SIG-M5 treated with dmso at 0.1 percent for 504 hours (cell line): ENCODE results near the gene ADISSP.

Experiments
- DNase-seq: peaks from one replicate; lab custom pipeline; 2025; ENCODE audit not compliant: unreplicated experiment; lab: John Stamatoyannopoulos, UW

The ADISSP gene

DNA sequence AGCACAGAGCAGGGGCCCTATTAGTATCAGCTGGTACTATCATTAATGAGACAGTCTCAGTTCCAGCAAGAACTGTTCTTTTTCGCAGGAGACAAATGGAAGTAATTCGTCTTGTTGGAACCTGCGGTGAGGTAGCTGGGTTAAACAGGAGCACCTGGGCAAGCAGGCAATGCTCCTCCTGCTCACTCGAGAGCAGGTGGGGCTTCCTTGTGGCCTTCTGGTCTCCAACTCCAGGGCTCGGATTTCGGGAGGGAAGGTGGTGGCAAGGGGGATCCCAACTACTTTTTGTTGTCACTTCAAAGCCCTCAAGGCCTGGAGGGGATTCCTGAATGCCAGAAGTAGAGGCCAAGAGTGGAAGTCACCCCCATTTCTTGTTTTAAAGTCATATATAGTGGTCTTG lies 15.0 kb upstream of the ADISSP start:
- DNase-seq = no peak

DNA sequence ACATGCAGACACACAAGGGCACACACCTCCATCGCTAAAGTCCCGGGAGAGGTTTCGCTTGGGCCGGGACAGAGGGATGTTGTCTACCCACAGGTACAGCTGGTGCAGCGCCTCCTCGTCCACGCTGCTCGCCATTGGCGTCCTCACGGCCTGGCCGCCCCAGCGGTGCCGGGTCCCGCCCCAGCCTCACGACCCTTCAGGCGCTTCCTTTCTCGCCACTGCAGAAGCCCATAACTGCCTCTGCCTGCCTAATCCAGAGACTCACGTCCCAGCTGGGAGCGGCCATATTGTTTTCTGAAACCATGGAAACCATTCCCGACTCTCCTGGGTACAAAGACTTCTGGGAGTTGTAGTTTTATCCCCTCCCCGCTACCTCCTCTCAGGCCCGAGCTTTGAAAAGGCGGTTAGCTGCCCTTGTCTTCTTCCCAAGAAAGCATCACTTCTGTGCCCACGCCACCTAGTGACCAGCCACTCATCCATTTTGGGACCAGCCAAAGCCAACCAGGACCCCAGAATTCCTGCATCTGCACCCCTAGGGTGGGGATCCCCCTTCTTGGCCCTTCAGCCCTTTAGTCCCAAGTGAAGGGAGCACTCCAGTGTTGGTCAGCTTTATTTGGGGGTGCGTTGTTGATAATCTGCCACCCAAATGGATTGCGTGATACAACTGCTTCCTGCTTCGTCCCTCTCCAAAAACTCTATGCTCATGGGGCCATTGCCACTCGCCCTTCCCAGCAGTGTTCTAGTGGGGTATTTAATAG lies 13.8 kb upstream of the ADISSP start, which contains the start of gene SPEF1:
TSS of gene SPEF1 (minus strand) at position 296 of the 758 bp plus-strand sequence. CDS start at position 135, 161 bp downstream.
- DNase-seq = peak; percentile 98

DNA sequence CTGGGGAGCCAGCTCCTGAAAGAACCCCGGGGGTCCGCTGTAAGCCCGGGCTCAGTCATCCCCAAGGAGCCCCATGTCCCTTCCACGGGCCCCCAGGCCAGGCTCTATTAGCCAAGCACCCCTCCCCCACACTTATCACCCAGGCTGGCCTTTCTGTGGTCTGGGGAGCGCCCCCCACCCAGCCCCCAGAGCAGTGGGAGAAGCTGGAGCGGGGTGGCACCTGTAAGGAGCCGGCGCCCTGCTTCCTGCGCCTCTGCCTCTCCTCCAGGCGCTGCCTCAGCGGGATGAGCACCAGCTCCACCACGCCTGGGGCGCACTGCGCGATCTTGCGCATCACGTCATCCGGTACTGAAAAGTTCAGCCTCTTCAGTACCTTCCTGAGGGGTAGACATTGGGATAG lies 11.4 kb upstream of the ADISSP start:
- no peak for DNase-seq

DNA sequence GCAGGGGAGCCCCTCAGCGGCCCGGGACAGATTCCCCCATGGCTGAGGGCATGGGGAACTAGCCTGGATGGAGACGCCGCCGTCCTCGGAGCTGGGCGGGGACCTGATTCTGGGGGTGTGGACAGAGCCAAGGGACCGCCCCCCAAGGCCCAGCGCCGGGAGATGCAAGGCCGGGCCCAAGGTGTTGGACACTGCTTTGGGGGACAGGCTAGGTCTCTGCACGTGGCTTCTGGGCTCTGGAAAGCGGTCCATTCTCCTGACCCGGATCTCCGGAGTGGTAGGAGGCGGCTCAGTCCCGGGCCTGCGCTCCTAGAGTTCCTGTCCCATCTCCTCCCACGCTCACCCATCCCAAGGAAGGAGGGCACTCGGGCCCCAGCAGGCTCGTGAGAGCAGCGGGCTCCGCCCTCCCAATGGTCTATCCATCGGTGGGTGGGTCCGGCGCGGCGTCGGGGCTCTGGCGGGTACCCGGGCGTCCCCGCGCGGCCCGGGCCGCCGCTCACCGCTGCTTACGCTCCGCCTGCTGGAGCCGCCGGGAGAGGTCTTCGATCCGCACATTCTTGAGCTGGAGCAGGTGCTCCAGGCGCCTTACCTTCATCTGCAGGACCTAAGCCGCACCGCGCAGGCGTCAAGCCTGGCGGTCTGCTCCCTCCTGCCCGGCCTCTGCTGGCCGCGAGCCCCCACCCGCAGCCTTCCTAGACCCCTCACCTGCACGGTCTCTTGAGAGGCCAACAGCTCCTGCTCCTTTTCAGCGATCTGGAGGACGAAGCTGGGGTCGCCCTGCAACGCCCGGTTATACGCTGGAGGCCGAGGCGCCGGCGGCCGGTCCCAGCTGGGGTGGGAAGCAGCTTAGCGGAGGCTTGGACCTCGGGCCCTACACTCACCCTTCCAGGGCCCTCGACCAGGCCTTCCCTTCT lies 10.4 kb upstream of the ADISSP start:
- DNase-seq = no peak

DNA sequence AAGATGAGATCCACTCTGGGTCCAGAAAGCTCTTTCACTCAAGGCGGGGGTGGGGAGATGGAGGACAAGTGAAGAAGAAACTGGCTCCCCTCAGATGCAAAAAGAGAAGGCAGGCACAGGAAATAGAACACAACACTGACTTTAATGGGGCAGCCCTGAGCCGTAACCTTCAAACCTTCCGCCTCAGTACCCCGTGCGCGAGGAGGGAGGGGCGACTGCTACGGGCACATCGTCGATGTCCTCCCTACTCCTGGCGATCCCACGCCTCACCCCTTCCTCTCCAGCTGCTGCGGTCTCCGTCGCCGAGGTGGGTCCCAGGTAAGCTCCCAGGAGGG lies 9.8 kb upstream of the ADISSP start:
- no peak for DNase-seq

DNA sequence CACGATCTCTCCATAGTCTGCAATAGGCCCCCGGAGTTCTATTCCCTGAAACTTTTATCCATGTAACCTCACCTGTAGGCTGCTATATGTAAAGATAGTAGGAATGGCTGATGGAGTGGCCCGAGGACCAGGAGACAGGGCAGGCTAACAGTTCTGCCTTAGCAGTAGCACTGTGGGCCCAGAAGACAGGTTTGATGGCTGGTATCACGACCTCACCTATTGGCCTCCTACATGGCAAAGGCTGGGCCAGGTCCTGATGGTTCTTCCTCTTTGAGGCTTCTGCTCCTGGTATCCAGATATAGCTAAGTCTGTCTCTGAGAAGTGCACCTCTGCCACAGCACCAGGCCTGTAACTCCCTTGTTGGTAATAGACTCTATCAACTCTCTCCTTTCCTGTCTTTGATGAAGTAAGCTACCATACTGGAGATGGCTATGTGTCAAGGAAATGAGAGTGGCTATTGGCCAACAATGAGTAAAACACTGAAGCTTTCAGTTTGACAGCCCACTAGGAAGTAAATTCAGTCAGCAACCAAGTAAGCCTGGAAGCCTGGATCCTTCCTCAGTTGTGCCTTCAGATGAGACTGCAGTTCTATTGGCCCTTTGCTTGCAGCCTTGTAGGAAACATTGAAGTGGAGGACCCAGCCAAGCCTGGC lies 8.0 kb upstream of the ADISSP start:
- peak; percentile 53 for DNase-seq

DNA sequence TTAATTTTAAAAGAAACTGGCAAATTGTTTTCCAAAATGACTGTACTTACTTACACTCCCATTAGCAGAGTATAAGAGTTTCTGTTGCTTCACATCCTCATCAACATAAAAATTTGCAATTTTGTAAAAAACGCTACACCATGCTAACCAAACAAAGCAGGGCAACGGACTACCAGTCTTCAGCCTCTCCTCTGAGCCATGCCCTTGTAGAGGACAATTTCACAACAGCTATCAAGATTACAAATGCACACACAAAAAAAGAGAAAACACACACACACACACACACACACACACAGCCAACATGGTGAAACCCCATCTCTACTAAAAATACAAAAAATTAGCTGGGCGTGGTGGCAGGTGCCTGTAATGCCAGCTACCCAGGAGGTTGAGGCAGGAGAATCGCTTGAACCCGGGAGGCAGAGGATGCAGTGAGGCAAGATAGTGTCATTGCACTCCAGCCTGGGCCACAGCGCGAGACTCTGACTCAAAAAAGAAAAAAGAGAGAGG lies 4.1 kb upstream of the ADISSP start:
- DNase-seq = no peak

DNA sequence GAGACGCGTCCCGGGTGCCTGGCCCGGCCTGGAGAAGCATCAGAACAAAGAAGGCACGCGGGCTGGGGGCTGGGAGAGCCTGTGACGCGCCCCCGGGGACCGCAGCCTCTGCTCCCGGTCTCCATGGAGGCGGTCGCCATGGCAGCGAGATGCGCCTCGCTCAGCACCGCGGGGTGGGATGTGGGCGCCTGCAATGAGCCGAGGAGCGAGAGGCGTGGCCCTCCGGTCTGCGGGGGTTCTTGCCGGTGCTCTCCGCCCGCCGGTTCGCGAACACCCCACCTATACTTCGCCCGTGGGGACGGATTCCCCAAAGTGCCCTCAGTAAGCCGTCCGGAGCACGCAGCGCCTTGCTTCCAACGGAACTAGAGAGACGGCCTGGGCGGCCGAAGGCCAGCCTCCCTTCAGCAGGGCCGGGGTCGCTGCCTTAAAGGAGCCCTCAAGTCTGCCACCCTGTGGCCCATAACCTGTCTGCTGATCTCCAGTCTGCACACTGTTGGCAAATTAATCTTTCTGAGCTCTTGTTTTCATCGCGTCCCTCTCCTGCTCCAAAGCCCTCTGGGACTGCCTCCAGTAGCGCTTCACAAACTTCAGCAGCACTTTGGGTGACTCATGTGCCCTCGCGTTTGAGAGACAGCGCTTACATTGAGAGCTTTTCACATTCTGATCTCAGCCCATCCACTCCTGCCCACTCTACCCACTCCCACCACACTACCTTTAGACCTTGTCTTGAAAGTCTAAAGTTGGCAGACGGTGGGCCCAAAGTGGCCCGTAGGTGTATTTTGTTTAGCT lies 983 bp upstream of the ADISSP start:
- DNase-seq = peak; percentile 89

DNA sequence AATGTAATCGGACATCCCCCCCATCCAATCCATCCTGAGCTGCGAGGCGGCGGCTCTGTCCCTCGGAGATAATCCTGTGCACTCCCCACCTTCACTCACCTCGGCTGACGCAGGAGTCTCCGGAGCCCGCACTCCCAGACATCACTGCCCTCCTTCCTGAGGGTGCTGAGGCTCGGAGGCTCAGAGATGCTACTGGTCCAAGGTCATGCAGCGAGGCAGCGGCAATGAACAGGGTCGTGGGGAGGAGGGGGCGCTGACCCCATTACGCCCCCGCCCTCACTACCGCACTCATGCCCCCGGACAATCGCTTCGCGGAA lies 485 bp downstream of the ADISSP start:
- DNase-seq = no peak

DNA sequence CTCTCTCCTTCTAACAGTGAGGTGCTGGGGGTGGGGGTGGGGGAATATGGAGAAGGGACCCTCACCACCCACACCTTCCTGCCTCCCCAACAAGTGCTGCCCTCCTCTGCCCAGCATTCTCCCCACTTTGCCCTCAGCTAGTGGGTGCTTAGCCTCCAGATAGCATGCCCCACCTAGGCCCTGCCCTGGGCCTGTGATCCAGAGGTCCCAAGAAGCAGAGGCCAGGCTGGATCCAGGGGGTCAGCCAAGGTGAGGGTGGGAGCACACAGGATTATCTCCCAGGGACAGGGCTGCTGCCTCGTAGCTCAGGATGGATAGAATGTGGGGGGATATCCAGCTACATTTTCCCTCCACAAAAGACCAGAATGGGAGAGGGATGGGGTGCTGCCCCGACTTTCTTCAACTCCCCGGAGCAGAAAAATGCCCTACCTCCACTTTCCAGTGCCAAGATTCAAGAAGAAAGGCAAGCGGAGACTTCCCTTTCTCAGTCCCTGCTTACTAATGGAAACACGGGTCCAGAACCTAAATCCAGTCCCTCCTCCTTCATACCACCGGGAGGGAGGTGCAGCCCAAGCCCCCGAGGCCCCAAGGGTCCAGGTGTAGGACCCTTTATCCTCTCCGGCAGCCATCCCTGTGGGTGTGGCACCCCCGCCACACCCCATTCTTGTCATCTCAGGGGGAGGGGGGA lies 987 bp downstream of the ADISSP start:
- DNase-seq = no peak

DNA sequence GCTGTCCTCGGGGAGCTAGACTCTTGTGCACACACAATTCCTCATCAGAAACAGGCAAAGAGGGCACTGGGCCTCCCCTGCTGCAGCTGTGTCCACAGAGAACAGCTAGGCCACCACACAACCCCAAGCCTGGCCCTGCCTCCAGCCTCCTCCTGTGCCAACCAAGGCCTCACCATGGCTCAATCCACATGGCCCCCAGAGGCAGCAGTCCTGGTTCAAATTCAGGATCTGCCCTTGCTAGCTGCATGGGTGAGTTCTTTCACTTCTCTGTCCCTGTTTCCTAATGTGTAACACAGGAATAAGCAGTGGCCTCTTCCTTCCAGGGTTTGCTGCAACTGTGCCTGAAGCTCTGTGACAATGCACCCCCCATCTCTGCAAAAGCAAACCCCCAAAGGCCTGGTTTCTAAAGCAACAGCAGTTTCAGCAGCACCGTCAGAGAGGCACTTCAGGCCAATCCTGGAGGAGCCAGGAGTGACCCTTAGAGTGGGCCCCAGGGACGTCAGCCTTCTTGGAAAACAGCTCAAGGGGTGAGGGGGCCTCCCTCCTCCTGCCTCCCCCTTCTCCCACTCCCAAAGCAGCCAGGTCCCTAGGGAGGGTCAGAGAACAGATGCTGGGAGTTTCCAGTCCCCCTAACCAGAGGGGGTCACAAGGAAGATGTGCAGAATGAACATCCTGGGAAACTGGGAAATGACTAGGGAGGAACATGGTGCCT lies 2.2 kb downstream of the ADISSP start:
- peak; percentile 94 for DNase-seq

DNA sequence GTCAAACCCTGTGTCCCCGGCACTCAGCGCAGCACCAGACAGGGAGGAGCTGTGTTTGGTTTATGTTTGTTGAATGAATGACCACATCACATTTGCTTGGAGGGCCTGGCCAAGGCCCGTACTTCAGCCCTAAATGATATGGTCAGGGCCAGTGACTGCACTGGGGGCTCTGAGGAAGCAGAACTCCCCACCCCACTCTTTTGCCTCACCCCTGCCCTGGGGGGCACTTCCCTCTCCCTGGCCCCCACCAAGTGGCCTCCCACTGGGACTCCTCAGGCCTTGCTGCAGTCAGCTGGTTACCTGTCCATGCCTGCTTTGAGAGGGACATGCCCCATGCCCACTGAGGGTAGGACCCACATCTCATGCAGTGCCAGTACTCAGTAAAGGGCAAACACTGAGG lies 2.9 kb downstream of the ADISSP start:
- no peak for DNase-seq

DNA sequence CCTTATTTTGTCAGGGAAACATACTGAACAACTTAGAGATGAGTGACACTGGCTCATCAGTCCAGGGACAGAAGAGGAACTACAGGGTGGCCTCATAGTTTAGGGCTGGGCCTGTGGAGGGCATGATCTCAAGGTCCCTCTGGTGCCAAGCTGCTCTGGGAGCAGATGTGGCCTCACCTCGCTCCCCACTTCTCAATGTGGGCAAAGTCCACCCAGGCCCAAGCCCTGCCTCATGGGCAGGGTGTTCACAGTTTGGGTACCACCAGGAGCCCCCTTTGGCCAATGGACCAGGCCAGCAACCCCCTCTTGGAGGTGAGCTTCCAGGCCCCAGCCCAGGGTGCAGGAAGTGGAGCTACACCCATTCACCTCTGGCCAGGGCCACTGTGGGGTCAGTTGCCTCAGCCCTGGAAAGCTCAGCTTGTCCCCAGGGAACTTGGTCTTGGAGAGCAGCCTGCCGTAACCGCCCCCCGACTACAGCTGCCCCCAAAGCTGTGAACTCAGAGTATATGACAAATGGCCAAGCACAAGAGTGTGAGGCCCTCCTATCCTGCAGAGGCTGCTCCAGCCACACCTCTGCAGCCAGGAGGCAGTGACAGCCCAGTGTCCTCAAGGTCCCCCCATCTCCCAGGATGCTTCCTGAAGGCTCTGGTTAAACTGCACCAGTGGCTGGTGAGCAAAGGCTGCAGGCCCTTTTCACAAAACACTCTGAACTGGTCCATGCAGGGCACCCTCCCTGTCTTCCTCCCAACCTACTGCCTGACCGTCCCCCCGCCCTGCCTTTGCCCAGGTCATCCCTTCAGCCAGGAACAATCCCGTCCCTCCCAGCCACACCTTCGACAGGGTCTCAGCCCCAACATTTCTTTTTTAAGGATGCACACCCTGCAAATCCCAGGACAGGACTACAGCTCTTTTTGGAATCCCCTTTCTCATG lies 3.6 kb downstream of the ADISSP start:
- peak; percentile 63 for DNase-seq

DNA sequence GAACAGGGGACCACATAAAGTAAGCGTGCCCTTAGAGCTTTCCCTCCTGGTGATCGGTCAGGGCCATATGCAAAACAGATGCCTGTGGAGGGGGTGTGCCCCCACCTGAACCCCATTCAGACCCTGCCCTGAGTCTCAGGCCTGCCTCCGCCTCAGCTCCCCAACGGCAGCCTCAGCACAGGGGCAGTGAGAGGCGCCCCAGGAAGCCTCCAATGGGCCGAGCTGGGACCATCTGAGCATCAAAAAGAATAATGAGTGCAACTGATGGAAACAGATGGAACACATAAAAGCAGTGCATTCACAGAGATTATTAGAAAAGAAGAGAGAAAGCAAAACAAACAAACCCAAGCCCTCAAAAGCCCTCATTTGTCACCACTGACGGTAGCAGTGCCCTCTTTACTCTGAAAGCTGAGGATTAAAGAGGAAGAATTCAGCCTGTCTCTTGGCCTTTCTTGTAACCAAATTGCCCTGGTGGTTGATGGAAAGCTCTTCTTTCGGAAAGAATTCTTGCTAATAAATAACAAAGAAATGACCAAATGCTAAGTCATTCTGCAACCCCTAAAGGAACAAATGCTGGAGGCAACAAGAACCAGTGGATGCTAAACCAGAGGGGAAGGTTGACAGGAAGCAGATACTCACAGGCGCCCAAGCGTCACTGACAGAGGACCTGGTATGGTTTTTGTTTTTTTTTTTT lies 6.8 kb downstream of the ADISSP start:
- DNase-seq = no peak

DNA sequence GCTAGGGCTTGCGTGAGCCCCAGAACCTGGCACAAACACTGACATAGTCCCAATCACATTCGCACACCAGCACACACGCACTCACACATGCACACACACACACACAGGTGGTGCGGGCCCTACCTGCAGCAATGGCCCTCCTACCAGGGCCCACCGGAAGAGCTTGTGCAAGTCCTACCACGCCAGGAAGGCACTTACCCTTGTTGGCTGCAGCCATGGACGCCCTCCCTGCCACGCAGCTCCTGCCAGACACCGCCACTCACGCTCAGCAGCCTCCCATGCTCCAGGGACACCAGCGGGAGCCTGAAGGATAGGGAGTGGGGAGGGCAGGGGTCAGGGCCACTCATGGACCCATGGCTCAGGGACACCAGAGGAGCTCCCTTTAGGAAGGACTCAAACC lies 7.7 kb downstream of the ADISSP start:
- DNase-seq = no peak

DNA sequence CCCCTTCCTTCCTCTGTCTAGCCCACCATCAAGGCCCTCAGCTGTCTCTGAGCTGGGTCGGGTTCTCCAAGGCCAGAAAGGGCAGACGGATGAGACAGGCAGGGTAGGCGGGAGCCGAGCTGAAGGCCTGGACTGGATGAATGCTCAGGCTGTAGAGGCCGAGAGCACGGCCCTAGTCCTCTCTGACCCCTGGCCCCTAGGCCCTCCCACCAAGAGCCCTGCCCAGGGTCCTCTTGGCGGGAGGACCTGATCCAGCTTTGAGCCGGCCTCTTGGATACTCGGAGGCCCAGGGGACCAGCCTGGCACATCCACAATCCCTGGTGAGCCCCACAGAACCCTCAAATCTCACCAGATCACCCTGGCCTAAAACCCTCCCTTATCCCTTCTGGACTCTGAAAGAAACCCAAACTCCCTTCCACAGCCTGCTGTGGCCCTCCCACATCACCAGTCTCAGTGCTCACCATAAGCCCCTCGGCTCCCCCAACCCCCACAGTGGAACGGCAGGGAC lies 8.2 kb downstream of the ADISSP start:
- DNase-seq = no peak

DNA sequence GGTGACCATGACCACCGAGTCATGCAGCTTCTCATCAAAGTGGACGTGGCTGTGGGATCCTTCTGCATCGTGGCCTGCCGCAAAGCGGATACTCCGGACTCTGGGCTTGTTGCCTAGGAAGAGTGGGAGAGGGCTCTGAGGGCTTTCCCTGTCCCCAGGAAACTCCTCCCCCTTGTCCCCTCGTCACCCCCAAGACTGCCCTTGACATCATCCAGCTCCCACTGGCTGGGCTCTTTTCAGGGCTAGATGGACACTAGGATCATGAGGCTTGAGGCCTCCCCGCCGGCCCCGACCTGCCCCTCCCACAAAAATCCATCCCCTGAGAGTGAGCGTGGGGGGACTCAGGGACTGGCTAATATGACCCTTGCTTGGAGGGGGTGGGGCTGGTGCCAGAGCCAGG lies 9.0 kb downstream of the ADISSP start:
- DNase-seq = no peak

DNA sequence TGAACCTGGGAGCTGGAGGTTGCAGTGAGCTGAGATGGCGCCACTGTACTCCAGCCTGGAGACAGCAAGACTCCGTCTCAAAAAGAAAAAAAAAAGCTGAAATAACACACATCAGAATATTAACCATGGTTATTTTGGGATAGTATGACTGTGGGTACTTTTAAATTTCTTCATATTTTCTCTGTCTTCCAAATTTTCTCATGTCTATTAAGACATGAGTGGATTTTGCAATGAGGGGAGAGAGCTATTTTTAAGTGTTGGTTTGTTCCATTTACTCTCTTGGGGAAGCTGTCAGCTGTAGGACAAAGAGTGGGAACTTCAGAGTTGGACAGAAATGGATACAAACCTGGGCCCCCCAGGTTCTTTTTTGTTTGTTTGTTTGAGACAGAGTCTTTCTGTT lies 10.3 kb downstream of the ADISSP start:
- peak; percentile 78 for DNase-seq
